CD4-positive, alpha-beta T cell treated with Interleukin-4 for 1 hour (primary cell): ENCODE measurements around the gene MITF.

Experiments used
- DNase-seq, 2 donors: peaks; one replicate each; pipeline ENCODE4 v3.0.0-alpha.2; 2020 to 2022

The MITF gene

DNA sequence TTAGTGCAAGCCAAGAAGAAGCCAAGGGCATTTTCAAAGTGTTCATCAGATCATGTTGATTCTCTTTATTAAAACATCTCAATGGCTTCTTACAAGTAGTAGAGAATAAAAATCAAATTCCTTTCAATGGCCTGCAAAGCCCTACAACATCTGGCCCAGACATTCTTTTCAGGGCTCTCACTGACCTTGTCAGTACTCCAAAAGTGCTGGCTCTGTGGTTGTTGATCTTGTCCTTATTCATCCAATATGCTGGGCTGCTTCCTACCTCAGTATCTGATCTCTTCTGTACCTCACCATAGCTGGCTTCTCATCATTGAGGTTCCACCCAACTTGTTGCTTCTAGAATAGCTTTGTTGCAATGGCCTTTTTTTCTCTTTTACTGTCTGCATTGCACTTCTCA, 186.2 kb downstream of the MITF start:
- DNase-seq: no peak

DNA sequence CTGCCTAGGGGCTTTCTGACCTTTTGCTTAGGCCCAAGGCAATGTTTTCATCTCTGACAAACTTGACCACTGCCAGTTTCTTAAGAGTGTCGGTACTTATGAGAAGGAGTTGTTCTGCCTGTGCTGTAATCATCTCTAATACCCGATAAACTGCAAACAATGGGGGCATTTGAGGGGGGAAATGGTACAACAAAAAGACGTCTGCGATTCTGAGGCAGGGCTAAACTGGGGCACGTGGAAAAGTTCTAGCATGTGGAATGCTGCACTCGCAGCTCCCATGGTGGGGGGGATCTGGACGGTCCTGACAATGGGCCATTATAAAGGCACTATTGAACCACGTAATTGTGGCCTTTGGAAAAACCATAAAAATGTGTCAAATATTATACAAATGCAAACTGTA, 187.1 kb downstream of the MITF start:
- no peak for DNase-seq

DNA sequence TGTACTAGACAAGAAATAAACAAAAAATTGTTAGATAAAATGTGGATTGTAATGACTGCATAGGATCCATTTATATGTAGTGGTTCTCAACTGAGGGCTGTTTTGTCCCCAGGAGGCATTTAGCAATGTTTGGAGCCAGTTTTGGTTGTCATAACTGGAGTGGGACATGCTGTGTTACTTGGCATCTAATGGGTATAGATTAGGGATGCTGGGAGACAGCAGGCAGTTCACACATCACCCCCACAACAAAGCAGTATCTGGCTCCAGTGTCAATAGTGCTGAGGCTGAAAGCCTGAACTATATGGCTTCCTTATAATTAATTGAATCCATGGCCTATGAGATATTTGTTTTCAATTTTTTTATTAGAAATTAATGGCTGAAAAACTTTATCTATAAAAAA, 188.3 kb downstream of the MITF start:
- DNase-seq: no peak

DNA sequence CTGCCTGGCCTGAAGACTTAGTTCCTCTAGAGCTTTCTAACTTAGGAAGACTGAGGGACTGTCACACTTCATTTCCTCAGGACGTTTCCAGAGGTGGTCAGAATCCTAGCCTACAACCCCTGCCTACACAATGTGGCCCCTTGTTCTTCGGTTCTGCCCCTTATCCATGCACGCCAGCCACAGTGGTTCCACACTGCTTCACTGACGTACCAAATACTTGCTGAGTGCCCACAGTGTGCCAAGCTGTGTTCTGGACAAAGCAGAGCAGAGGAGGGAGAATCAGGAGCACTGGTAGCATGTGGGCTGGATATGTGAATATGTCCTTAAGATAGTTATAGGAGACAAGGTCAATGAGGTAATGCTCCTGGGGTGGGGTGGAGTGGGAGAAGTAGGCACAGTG, 189.8 kb downstream of the MITF start:
- DNase-seq: no peak

DNA sequence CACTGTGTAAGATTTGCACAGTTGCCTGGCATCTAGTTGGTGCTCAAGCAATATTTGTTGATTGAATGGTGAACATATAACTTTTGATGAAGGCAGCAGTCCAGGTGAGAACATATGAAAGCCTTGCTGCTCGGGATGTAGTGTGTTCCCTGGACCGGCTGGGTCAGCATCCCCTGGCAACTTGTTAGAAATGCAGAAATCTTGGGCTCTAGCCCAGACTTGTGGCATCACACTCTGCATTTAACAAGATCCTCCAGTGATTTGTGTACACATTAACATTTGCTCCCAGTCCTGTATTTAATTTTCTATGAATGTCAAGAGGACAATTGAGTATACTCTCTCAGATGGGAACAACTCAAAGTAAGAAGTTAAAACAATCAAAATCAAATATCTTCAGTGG, 191.3 kb downstream of the MITF start:
- DNase-seq: no peak

DNA sequence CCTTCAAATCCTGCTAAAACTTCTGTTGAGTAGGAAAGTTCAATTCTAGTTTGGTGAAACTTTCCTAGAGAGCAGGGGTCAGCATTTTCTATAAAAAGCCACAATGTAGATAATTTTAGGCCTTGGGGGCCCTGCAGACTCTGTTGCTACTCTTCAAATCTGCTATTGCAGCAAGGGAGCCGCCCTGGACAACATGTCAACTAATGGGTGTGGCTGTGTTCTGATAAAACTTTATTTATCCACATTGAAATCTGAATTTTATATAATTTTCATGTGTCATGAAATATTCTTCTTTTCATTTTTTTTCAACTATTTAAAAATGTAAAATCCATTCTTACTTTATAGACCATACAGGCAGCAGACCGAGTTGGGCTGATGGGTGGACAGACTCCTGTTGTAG, 192.8 kb downstream of the MITF start:
- DNase-seq: no peak

DNA sequence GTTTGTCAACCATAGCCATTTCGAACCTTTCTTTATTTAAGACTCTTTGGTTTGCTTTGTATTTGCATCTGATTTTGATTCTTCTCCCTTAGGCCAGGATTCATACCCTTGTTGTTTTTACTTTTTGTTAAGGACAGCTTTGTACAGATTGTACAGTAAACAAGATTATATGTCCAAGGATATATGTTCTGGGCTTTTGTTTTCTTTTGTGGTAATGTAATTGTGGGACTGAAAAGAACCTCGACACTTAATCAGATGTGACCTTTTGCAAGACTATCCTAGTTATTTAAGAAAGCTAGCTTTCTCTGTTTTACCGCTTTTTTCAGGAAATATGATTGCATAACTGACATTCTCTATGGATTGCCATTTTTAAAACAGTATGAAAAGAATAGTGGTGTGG, 193.2 kb downstream of the MITF start:
- no peak for DNase-seq

DNA sequence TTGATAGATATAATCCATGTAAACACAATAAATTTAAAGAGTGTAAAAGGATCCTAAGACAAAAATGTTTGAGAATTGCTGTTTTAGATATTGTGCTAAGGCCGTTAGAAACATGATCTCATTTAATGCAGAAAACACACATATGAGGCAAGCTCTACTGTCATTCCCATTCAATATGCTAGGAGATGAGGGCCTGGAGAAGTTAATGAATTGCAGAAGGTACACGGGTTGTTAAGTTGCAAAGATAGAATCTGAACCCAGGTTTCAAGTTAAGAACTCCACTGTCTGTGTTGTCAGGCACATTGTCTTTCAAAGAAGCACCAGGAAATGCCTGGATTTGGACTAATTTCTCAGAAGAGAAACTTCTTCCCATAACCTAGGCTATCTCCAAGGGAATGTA, 195.1 kb downstream of the MITF start:
- DNase-seq: no peak

DNA sequence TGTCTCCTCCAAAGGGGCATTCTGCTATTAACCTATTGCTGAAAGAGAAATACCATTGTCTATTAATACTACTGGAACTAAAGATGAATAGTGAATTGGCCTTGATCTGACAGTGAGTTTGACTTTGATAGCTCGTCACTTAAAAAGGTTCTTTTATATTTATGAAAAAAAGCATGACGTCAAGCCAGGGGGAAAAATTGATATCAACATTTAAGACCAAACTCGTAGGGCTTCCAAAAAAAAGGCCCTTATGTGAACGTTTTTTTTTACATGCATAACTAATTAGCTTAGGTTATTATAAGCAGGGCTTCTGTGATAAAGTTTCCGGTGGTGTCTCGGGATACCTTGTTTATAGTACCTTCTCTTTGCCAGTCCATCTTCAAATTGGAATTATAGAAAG, 197.0 kb downstream of the MITF start:
- no peak for DNase-seq

DNA sequence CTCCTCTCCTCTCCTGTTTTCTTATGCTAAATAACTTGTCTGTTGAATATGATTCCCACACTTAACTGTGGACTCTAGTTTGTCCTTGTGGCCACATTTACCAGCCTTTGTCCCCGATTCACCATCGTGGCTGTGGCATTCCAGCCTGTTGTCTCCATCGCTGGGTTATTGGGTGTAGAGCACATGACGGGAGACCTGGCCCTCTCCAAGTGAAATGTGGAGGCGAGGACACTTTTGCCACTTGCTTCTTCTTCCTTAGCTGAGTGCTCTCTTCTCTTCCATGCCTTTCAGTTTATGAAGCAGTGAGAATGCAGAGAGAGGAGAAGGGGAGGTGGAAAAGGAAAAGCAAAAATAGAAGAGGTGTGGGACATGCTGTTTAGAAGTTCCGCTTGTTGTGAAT, 198.8 kb downstream of the MITF start:
- DNase-seq: no peak

DNA sequence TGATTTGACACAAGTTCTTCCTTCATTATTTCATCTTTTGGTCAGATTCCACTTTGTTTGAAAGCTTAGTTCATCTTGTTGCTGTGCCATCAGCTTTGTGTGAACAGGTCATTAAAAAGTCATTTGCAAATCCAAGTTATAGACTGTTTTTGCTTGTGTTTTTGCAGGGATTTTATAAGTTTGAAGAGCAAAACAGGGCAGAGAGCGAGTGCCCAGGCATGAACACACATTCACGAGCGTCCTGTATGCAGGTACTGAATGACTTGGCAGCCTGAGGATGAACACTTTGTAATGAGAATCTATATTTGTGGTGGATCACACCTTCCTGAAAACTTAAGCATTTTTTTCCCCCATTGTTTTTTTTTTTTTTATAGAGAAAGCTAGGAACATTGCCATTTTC, 199.7 kb downstream of the MITF start:
- no peak for DNase-seq

DNA sequence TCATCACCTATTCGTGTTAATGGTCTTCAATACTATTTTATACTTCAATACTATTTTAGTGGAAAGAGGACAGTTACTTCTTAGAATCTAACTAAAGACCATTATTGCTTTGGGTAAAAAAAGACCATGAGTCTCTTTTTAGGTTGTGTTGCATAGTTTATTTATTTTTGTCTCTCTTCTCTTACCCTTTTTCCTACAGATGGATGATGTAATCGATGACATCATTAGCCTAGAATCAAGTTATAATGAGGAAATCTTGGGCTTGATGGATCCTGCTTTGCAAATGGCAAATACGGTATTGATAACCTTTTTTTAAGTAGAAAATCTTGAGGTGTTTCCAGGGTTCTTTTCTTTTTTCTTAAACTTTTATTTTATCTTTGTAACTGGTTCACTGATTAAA, 201.8 kb downstream of the MITF start:
- no peak for DNase-seq

DNA sequence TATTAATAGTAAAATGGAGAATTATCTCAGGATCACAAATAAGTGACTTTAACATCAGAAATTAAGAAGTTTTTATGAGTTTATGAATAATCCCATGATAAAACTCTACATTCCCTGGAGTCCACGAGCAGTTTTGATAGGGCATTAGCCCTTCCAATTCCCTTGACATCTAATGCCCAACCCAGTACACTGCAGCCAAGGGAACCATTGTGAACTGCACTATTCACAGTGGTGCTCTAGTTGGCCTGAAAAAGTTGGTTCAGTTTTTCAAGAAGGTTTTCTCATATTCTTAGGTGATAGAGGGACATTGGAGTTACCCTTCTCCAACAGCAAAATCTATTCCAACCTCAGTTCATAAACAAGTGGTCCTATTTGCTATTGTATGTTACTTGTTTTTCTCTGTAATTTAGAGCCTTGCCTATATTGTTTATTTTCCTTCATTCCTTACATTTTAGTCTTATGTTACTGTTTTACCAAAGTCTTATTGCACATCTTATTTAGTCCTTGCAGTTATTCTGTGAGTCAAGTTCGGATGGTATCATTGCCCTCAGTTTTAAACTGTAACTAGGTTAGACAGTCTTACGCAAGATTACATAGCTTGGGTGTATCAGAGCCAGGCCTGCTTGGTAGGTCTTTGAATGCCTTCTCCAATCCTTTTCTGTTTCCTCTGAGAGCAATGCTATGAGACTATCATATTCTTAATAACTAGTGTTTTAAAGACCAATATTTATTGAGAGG, 202.3 kb downstream of the MITF start:
- DNase-seq: no peak

DNA sequence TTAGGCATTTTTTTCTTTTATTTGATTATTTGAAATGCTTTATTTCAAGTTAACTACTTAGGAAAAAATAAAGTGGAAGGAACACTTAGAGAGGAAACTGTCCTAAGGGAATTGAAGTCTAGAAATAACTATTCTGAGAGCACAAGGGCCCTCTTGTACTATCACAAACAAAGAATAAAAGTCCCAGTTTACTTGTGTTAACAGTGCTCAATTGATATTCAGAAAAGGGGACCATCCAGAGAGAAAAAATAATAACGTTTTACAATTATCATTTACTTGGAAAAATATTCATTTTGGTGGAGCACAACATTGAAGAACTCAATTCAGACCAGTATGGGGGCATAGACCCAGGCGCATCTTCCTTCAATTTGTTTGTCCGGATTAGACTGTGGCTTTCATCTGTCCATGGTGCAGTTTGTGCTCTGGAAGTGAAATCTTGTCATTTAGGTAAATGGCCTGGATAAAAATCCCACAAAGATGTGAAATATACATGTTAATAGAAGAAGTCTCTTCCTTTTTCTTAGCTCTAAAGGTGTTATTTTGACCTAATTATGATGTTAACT, 205.7 kb downstream of the MITF start:
- no peak for DNase-seq

DNA sequence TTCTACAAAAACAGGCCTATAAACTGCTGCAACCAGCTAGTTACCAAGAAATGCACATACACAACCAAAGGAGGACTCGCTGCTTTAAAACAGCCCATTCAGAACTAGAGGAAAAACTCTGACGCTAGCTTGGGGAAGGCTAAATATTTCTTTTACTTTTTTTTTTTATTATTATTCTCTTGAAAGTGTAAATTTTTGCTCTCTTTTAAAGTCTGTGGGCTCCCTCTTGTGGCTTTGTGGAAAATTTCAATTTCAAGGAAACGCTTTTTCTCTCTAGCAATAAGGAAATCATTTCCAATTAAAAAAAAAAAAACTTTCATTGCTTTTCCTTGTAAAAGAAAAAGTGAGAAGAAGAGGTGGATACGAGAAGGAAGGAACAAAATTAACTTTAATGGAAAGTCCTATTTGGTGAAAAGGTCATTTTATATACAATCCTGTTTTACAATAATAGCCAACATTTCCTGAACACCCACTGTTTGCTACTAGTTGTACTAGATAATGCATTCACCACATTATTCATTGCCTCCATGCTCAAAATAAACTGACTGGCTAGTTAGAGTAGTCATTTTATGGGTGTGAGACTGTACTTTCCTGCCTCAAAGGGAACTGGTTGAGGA, 209.1 kb downstream of the MITF start:
- no peak for DNase-seq

DNA sequence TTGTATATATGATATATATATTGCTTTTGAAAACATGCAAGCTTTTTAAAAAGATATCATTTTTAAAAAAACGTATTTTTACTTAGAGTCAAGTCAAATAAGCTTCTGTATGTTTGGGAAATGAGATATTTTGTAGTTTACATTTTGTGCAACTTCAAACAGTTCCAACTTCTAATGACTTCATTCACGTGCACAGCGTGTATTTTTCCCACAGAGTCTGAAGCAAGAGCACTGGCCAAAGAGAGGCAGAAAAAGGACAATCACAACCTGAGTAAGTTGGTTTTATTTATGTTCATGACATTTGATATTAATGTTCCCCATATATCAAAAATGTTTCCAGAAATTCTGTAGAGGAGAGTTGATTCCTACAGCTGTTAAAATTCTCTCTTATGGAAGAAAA, 212.4 kb downstream of the MITF start:
- no peak for DNase-seq

DNA sequence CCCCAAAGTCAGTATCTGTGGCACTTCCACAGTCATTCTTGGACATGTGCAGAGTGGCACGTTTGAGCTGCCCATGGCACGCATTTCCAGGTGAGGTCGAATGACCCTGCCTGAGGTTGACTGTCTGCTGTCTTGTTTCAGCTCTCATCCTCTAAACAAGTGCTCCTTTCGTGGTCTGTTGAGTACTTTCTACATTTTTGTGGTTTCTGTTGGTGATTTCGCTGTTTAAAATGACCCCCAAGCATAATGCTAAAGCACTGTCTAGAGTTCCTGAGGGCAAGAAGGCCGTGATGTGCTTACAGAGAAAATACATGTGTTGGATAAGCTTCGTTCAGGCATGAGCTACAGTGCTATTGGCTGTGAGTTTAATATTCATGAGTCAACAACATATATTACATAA, 220.3 kb downstream of the MITF start:
- no peak for DNase-seq

DNA sequence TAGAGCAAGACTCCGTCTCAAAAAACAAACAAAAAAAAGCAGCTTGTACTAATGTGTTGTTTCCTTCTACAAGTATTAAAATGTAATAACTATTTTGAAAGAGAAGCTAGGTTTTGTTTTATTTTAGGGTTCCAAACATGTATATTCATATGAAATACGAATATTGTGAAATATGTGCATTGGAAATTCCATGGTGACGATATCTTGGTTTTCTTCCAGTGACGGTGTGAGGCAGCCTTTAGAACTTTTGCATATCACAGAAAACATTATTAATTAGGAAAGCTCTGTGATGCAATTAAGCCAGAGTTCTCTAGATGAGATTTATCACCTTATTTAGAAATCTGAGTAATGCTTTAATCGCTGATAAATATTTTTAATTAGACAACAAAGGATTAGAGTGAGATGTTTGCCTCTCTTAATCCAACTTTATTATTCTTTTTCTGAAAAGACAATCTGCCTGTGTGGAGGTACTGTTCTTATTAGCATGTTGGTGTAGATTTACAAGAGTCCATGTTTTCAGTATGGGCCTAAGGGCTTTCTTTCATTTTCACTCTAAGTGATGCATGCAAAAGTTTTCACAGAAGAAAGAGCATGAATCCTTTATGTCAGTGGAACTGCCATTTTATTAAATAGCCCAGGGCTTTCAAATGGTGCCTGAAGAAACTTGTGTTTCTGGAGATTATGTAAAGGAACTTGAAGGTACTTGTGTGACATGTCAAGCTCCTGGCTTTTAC, 222.6 kb downstream of the MITF start:
- no peak for DNase-seq

DNA sequence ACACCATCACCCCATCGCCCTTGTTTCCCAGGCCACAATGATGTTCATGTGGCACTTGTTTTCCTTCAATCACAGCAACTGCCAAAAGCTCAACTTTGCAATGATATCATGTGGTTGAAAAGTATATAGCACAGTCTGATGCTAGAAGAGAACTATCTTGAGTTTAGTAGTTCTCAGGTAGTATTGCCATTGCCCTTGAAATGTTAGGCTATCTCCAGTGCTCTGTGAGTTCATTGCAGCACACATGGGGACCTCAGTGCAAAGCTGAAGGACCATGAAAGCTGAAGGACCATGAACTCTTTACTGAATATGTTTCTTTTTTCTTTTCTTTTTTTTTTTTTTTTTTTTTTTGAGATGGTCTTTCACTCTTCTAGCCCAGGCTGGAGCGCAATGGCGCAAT, 224.4 kb downstream of the MITF start:
- DNase-seq: no peak

DNA sequence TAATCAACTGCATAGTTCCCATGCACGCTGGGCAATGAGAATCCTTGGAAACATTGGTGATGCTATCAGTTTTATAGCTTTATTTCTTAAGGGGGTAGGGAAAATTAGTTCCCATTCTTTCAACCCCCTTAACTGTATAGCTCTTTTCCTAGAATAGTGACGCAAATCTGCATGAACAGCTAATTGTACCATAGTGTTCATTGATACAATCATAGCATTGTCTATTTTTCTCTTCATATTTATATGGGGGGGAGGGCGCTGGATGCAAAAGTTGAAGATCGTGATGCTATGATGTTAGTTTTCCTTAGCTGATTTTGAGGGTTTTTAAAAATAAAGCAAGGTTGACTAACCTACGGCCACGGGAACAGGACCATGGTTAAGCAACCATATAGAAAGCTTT, 227.9 kb downstream of the MITF start:
- DNase-seq: no peak

DNA sequence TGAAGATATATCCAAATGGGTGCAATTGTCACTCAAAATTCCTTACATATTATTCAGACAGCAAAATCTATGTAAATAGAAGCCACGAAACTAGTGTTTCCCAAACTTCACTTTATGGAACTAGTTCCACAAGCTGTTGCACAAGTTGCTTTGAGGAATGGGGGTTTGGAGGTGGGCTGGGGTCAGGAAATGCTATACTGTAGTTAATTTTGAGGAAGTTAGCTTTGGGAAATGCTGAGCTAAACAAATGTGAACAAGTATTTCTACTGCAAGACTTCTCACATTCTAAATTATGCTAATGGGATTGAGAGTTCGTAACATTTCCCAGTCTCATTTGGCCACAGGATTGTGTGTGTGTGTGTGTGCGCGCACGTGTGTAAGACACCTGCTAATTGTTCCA, 231.6 kb downstream of the MITF start:
- no peak for DNase-seq

DNA sequence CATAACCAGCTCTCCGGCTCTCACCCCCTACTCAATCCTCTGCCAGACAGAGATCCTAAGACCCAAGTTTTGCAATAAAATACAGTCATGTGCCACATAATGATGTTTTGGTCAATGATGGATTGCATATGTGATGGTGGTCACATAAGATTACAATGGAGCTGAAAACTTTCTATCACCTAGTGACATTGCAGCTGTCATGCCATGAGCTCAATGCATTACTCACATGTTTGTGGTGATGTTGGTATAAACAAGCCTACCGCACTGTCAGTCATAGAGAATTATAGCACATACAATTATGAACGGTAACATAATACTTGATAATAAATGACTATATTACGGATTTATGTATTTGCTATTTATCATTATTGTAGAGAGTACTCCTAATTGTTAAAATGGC, 233.4 kb downstream of the MITF start:
- no peak for DNase-seq

DNA sequence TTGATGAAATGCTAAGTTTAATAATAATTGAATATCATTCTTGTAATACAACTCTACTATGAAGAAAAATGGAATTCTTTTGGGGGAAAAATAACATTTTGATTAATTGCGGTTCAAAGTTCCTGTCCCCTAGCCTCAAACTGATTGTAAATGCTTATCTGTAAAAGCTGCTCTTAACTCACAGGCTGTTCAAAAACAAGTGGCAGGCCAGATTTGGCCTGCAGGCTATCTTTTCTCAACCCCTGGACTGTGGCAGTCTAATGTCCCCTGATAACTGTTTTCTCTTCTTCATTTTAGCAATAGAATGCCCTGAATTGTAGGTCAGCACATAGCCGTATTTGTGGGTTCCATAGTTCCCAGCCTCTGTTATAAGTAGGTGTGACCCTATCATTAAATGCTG, 236.8 kb downstream of the MITF start:
- DNase-seq: no peak
